Ureter (tissue), 1 donor: ENCODE data around the gene CRACR2A. TPM values are rescaled to one million over a fixed set of nuclear protein-coding genes. Genes with fewer than 3 reads are reported as not detected.

Experiments used
- DNase-seq: peaks from one replicate; pipeline ENCODE4 v3.0.0-alpha.2; 2020; ENCODE audit warnings: low spot score
- total RNA-seq: library from RNA; stranded (reverse); gene quantifications from one replicate; pipeline ENCODE4 v1.2.4, GENCODE V29; 2023
- donor health status: DM: yes; HTN: yes; CAD: no.

Gene CRACR2A
- total RNA-seq, 1 donor from 2014 or later, result 27.3 TPM

- no peak for DNase-seq
These were observed 805 bp upstream of the CRACR2A start for GRCh38 chr12:3753544-3754284.

- peak; percentile 54 for DNase-seq
These were observed 706 bp downstream of the CRACR2A start for GRCh38 chr12:3752096-3752709.

- DNase-seq, result peak; percentile 37
These were observed 1.5 kb downstream of the CRACR2A start for GRCh38 chr12:3751151-3752095.

- DNase-seq, result peak; percentile 12
These were observed 2.3 kb downstream of the CRACR2A start for GRCh38 chr12:3750616-3751015.

GRCh38 chr12:3748620-3749019 lies 4.3 kb downstream of the CRACR2A start:
- DNase-seq, result no peak

- DNase-seq, result no peak
These were observed 4.8 kb downstream of the CRACR2A start for GRCh38 chr12:3747976-3748619.

GRCh38 chr12:3747543-3747942 lies 5.4 kb downstream of the CRACR2A start:
- DNase-seq, result peak; percentile 57

GRCh38 chr12:3746758-3747157 lies 6.2 kb downstream of the CRACR2A start:
- peak; percentile 19 for DNase-seq

GRCh38 chr12:3745152-3745551 lies 7.8 kb downstream of the CRACR2A start:
- DNase-seq, result no peak

GRCh38 chr12:3744229-3744901 lies 8.5 kb downstream of the CRACR2A start:
- no peak for DNase-seq

- no peak for DNase-seq
These were observed 9.1 kb downstream of the CRACR2A start for GRCh38 chr12:3743803-3744202.

GRCh38 chr12:3741882-3742672 lies 10.8 kb downstream of the CRACR2A start:
- DNase-seq, result no peak

- no peak for DNase-seq
These were observed 12.3 kb downstream of the CRACR2A start for GRCh38 chr12:3740480-3741231.

GRCh38 chr12:3735432-3735831 lies 17.5 kb downstream of the CRACR2A start:
- DNase-seq, result no peak

GRCh38 chr12:3732901-3733300 lies 20.0 kb downstream of the CRACR2A start:
- DNase-seq, result no peak

GRCh38 chr12:3730111-3730510 lies 22.8 kb downstream of the CRACR2A start:
- no peak for DNase-seq

- DNase-seq, result no peak
These were observed 24.2 kb downstream of the CRACR2A start for GRCh38 chr12:3728686-3729085.

- no peak for DNase-seq
These were observed 24.9 kb downstream of the CRACR2A start for GRCh38 chr12:3727877-3728632.

- DNase-seq, result no peak
These were observed 25.6 kb downstream of the CRACR2A start for GRCh38 chr12:3727354-3727753.
